Cardiac muscle cell (in vitro differentiated cells and primary cell): Measurements from ENCODE around the gene MYD88. TPM values are rescaled to one million over a fixed set of nuclear protein-coding genes. Genes with fewer than 3 reads are reported as not detected.

Source experiments
- DNase-seq, 2 donors: peaks; one replicate each; pipeline versions ENCODE4 v3.0.0 to v3.0.0-alpha.2; 2010 to 2017; ENCODE audit warnings: low read depth in 1 of 2, low spot score in 1 of 2
- H3K27ac ChIP-seq: fragments of 200-600 bp; sonication (generic); 2 replicates; pipeline ENCODE4 v1.5.1; 2016
- H3K27me3 ChIP-seq: fragments of 200-600 bp; sonication (generic); 2 replicates; pipeline ENCODE4 v1.6.0; 2016; ENCODE audit warnings: control low read depth
- H3K36me3 ChIP-seq: fragments of 200-600 bp; sonication (generic); 2 replicates; pipeline ENCODE4 v1.5.1; 2016; ENCODE audit warnings: control low read depth
- H3K4me1 ChIP-seq: fragments of 200-600 bp; sonication (generic); 2 replicates; pipeline ENCODE4 v1.8.1; 2017; ENCODE audit warnings: low read depth, mild to moderate bottlenecking, mixed run types
- H3K4me3 ChIP-seq: fragments of 200-600 bp; sonication (generic); 2 replicates; pipeline ENCODE4 v1.5.1; 2016; ENCODE audit warnings: mild to moderate bottlenecking
- H3K9me3 ChIP-seq: fragments of 200-600 bp; sonication (generic); 2 replicates; pipeline ENCODE4 v1.5.1; 2017; ENCODE audit warnings: low read depth, mild to moderate bottlenecking, control low read depth
- CTCF ChIP-seq: IDR thresholded peaks from 2 replicates; pipeline ENCODE4 v1.5.1; 2012; ENCODE audit warnings: low read depth, mild to moderate bottlenecking, low read length
- polyA plus RNA-seq: library from polyadenylated mRNA; unstranded; fragments of >200 nt; fragmentation: Nextera tagmentation; extraction: Ambion mirVana; gene quantifications from 2 replicates; pipeline ENCODE4 v1.2.1, GENCODE V29; 2016
- total RNA-seq: library from RNA; depleted of rRNA; stranded (reverse); fragments of >200 nt; gene quantifications from 2 replicates; pipeline ENCODE4 v1.2.3, GENCODE V29; 2016

MYD88 gene
- total and polyA plus RNA-seq, 2 experiments from 2014 or later: 2.5 to 7.2 TPM

- no peak for TF ChIP-seq CTCF
- H3K27me3 ChIP-seq: no peaks in the 10 kb centered on the region
- no peak overlapping the region for H3K27ac ChIP-seq
- no peaks in the 10 kb centered on the region for H3K4me1 ChIP-seq
- H3K36me3 ChIP-seq: peaks cover 38% of the 10 kb centered on the region
- no peak overlapping the region for H3K4me3 ChIP-seq
- no peaks in the 10 kb centered on the region for H3K9me3 ChIP-seq
- no peak for DNase-seq
Measured at GRCh38 chr3:38121832-38122461, 16.5 kb upstream of the MYD88 start.

- Histone ChIP-seq H3K36me3 (peaks cover 47% of the 10 kb centered on the region), H3K27me3 (no peaks in the 10 kb centered on the region), H3K4me1 (no peaks in the 10 kb centered on the region), H3K9me3 (no peaks in the 10 kb centered on the region), H3K4me3 (no peak overlapping the region), H3K27ac (no peak overlapping the region)
- TF ChIP-seq CTCF: no peak
- no peak for DNase-seq
Measured at GRCh38 chr3:38122712-38123290, 15.7 kb upstream of the MYD88 start.

GRCh38 chr3:38124324-38125122 lies 13.9 kb upstream of the MYD88 start:
- Histone ChIP-seq H3K27ac (no peak overlapping the region), H3K27me3 (no peaks in the 10 kb centered on the region), H3K4me3 (no peak overlapping the region), H3K9me3 (no peaks in the 10 kb centered on the region), H3K4me1 (no peaks in the 10 kb centered on the region), H3K36me3 (peaks cover 55% of the 10 kb centered on the region)
- TF ChIP-seq CTCF: no peak
- no peak for DNase-seq

- H3K36me3 ChIP-seq: peaks cover 57% of the 10 kb centered on the region
- no peak for TF ChIP-seq CTCF
- H3K4me3 ChIP-seq: no peak overlapping the region
- H3K9me3 ChIP-seq: no peaks in the 10 kb centered on the region
- H3K27me3 ChIP-seq: no peaks in the 10 kb centered on the region
- H3K27ac ChIP-seq: no peak overlapping the region
- no peak for DNase-seq
- no peaks in the 10 kb centered on the region for H3K4me1 ChIP-seq
Measured at GRCh38 chr3:38125305-38126120, 12.9 kb upstream of the MYD88 start.

- H3K9me3 ChIP-seq: no peaks in the 10 kb centered on the region
- H3K4me1 ChIP-seq: no peaks in the 10 kb centered on the region
- DNase-seq: no peak
- H3K4me3 ChIP-seq: no peak overlapping the region
- no peaks in the 10 kb centered on the region for H3K27me3 ChIP-seq
- H3K36me3 ChIP-seq: peaks cover 60% of the 10 kb centered on the region
- TF ChIP-seq CTCF: no peak
- no peak overlapping the region for H3K27ac ChIP-seq
Measured at GRCh38 chr3:38126121-38126892, 12.2 kb upstream of the MYD88 start.
